GM12891 (cell line): ENCODE measurements around the gene SMYD3.

Experiments used
- POLR2A ChIP-seq: IDR thresholded peaks from 2 replicates; pipeline ENCODE4 v1.6.1; 2011; ENCODE audit warnings: low read depth, low read length, control low read depth
- POLR2AphosphoS5 ChIP-seq: IDR thresholded peaks from 2 replicates; pipeline ENCODE4 v1.6.1; 2011; ENCODE audit warnings: low read depth, low read length, control low read depth
- POU2F2 ChIP-seq: IDR thresholded peaks from 2 replicates; pipeline ENCODE4 v1.6.1; 2011; ENCODE audit warnings: low read depth, mild to moderate bottlenecking, control low read depth, low read length, moderate library complexity
- SPI1 ChIP-seq: IDR thresholded peaks from 2 replicates; pipeline ENCODE4 v1.6.1; 2011; ENCODE audit warnings: low read depth, low read length, control low read depth

GRCh38 chr1:246530482-246530881, 23.4 kb upstream of the SMYD3 start:
- TF ChIP-seq POLR2AphosphoS5 = no peak
- no peak for TF ChIP-seq POU2F2
- no peak for TF ChIP-seq POLR2A
- TF ChIP-seq SPI1 = no peak
